Measurements from ENCODE around the gene ALOX5AP. TPM values are rescaled to one million over a fixed set of nuclear protein-coding genes. Genes with fewer than 3 reads are reported as not detected.

The ALOX5AP gene
- total RNA-seq, 2 experiments from 2014 or later: 24.9 to 29.6 TPM

GRCh38 chr13:30700364-30700763, 35.0 kb upstream of the ALOX5AP start:
- no peak overlapping the region for H3K4me3 Mint-ChIP-seq
- peaks cover 10% of the 10 kb centered on the region for H3K4me1 Mint-ChIP-seq
- ChIA-PET CTCF (interaction anchor here (0.7 kb wide), 1 partner anchor 66 kb away, joined by 3 read pairs; no protein-coding TSS in a partner anchor), POLR2A (no interaction called here)
- no peak overlapping the region for H3K27ac Mint-ChIP-seq
- H3K9me3 Mint-ChIP-seq (ENCODE audit: low read depth): no peaks in the 10 kb centered on the region
- intact Hi-C loops (cut with DNase I, micrococcal nuclease): no loop called here
- peaks cover 9% of the 10 kb centered on the region for H3K27me3 Mint-ChIP-seq
- no peak for DNase-seq
- no peaks in the 10 kb centered on the region for H3K36me3 Mint-ChIP-seq (ENCODE audit: low read depth)
- ATAC-seq: peak; percentile 23

- ChIA-PET CTCF (no interaction called here), POLR2A (no interaction called here)
- intact Hi-C loops (cut with DNase I, micrococcal nuclease): no loop called here
- no peak for DNase-seq
- no peak for ATAC-seq
- H3K36me3 Mint-ChIP-seq (ENCODE audit: low read depth): no peaks in the 10 kb centered on the region
- H3K4me1 Mint-ChIP-seq: no peaks in the 10 kb centered on the region
- H3K9me3 Mint-ChIP-seq (ENCODE audit: low read depth): no peaks in the 10 kb centered on the region
- peaks cover 6% of the 10 kb centered on the region for H3K27me3 Mint-ChIP-seq
- H3K27ac Mint-ChIP-seq: no peak overlapping the region
- H3K4me3 Mint-ChIP-seq: no peak overlapping the region
Measured at GRCh38 chr13:30702006-30702405, 33.3 kb upstream of the ALOX5AP start.

- Mint-ChIP-seq H3K27ac (no peak overlapping the region), H3K36me3 (ENCODE audit: low read depth) (no peaks in the 10 kb centered on the region), H3K4me1 (no peaks in the 10 kb centered on the region), H3K4me3 (no peak overlapping the region), H3K27me3 (peaks cover 3% of the 10 kb centered on the region), H3K9me3 (ENCODE audit: low read depth) (no peaks in the 10 kb centered on the region)
- intact Hi-C loops (cut with DNase I, micrococcal nuclease): no loop called here
- ChIA-PET POLR2A (interaction anchor here (0.5 to 0.7 kb wide), 2 partner anchors 35 to 61 kb away, joined by 3 read pairs; no protein-coding TSS in a partner anchor), CTCF (interaction anchor here (1.1 kb wide), 1 partner anchor 36 kb away, joined by 3 read pairs; no protein-coding TSS in a partner anchor)
- no peak for ATAC-seq
- DNase-seq: no peak
Measured at GRCh38 chr13:30704596-30704995, 30.7 kb upstream of the ALOX5AP start.

GRCh38 chr13:30705680-30706079, 29.7 kb upstream of the ALOX5AP start:
- no peaks in the 10 kb centered on the region for H3K4me1 Mint-ChIP-seq
- no peak overlapping the region for H3K27ac Mint-ChIP-seq
- ChIA-PET CTCF (interaction anchor here (1.1 to 1.6 kb wide), 2 partner anchors 12 to 35 kb away, joined by 3 read pairs; no protein-coding TSS in a partner anchor), POLR2A (no interaction called here)
- DNase-seq (no peak), ATAC-seq (no peak)
- no peaks in the 10 kb centered on the region for H3K36me3 Mint-ChIP-seq (ENCODE audit: low read depth)
- no peaks in the 10 kb centered on the region for H3K9me3 Mint-ChIP-seq (ENCODE audit: low read depth)
- H3K4me3 Mint-ChIP-seq: no peak overlapping the region
- peaks cover 3% of the 10 kb centered on the region for H3K27me3 Mint-ChIP-seq
- intact Hi-C loops (cut with DNase I, micrococcal nuclease): no loop called here

- DNase-seq (no peak), ATAC-seq (no peak)
- H3K27me3 Mint-ChIP-seq: peaks cover 6% of the 10 kb centered on the region
- no peak overlapping the region for H3K27ac Mint-ChIP-seq
- no peaks in the 10 kb centered on the region for H3K9me3 Mint-ChIP-seq (ENCODE audit: low read depth)
- ChIA-PET POLR2A (no interaction called here), CTCF (interaction anchor here (0.9 kb wide), 1 partner anchor 16 kb away, joined by 4 read pairs; no protein-coding TSS in a partner anchor)
- peaks cover 12% of the 10 kb centered on the region for H3K4me1 Mint-ChIP-seq
- intact Hi-C loops (cut with DNase I, micrococcal nuclease): no loop called here
- H3K36me3 Mint-ChIP-seq (ENCODE audit: low read depth): no peaks in the 10 kb centered on the region
- no peak overlapping the region for H3K4me3 Mint-ChIP-seq
Measured at GRCh38 chr13:30708541-30708940, 26.8 kb upstream of the ALOX5AP start.

- intact Hi-C loops (cut with DNase I, micrococcal nuclease): loop anchor here (2.0 kb wide), 2 partner anchors 30 to 36 kb away; no protein-coding TSS in a partner anchor
- ATAC-seq (no peak), DNase-seq (no peak)
- ChIA-PET POLR2A (no interaction called here), CTCF (no interaction called here)
- Mint-ChIP-seq H3K27ac (no peak overlapping the region), H3K9me3 (ENCODE audit: low read depth) (no peaks in the 10 kb centered on the region), H3K4me1 (peaks cover 12% of the 10 kb centered on the region), H3K36me3 (ENCODE audit: low read depth) (no peaks in the 10 kb centered on the region), H3K4me3 (no peak overlapping the region), H3K27me3 (peaks cover 7% of the 10 kb centered on the region)
Measured at GRCh38 chr13:30710442-30710841, 24.9 kb upstream of the ALOX5AP start.

- CTCF ChIA-PET: no interaction called here
- no peak for DNase-seq
- intact Hi-C loops (cut with DNase I, micrococcal nuclease): loop anchor here (2.0 kb wide), 2 partner anchors 29 to 37 kb away; no protein-coding TSS in a partner anchor
- Mint-ChIP-seq H3K36me3 (ENCODE audit: low read depth) (no peaks in the 10 kb centered on the region), H3K4me1 (peaks cover 12% of the 10 kb centered on the region), H3K4me3 (no peak overlapping the region), H3K9me3 (ENCODE audit: low read depth) (no peaks in the 10 kb centered on the region), H3K27me3 (peaks cover 5% of the 10 kb centered on the region), H3K27ac (no peak overlapping the region)
- POLR2A ChIA-PET: no interaction called here
- peak; percentile 93 for ATAC-seq
Measured at GRCh38 chr13:30711375-30711774, 24.0 kb upstream of the ALOX5AP start.

- intact Hi-C loops (cut with DNase I, micrococcal nuclease): loop anchor here (2.0 kb wide), 2 partner anchors 29 to 37 kb away; no protein-coding TSS in a partner anchor
- Mint-ChIP-seq H3K4me3 (no peak overlapping the region), H3K9me3 (ENCODE audit: low read depth) (no peaks in the 10 kb centered on the region), H3K27ac (no peak overlapping the region), H3K27me3 (peaks cover 4% of the 10 kb centered on the region), H3K4me1 (peaks cover 12% of the 10 kb centered on the region), H3K36me3 (ENCODE audit: low read depth) (no peaks in the 10 kb centered on the region)
- ATAC-seq (no peak), DNase-seq (no peak)
- POLR2A ChIA-PET: no interaction called here
- CTCF ChIA-PET: no interaction called here
Measured at GRCh38 chr13:30711837-30712236, 23.5 kb upstream of the ALOX5AP start.

GRCh38 chr13:30712536-30713532, 22.5 kb upstream of the ALOX5AP start:
- POLR2A ChIA-PET: no interaction called here
- intact Hi-C loops (cut with DNase I, micrococcal nuclease): no loop called here
- H3K27ac Mint-ChIP-seq: no peak overlapping the region
- DNase-seq: no peak
- H3K27me3 Mint-ChIP-seq: peaks cover 4% of the 10 kb centered on the region
- peaks cover 12% of the 10 kb centered on the region for H3K4me1 Mint-ChIP-seq
- no peak overlapping the region for H3K4me3 Mint-ChIP-seq
- no peaks in the 10 kb centered on the region for H3K36me3 Mint-ChIP-seq (ENCODE audit: low read depth)
- ATAC-seq: peak; percentile 45
- CTCF ChIA-PET: no interaction called here
- H3K9me3 Mint-ChIP-seq (ENCODE audit: low read depth): no peaks in the 10 kb centered on the region

GRCh38 chr13:30714629-30715371, 20.5 kb upstream of the ALOX5AP start:
- ChIA-PET POLR2A (interaction anchor here (0.7 kb wide), 1 partner anchor 1965 kb away, joined by 5 read pairs; no protein-coding TSS in a partner anchor), CTCF (interaction anchor here (0.6 kb wide), 1 partner anchor 20 kb away, joined by 3 read pairs; no protein-coding TSS in a partner anchor)
- Mint-ChIP-seq H3K4me1 (peaks cover 12% of the 10 kb centered on the region), H3K4me3 (no peak overlapping the region), H3K27ac (no peak overlapping the region), H3K36me3 (ENCODE audit: low read depth) (no peaks in the 10 kb centered on the region), H3K27me3 (peaks cover 4% of the 10 kb centered on the region), H3K9me3 (ENCODE audit: low read depth) (no peaks in the 10 kb centered on the region)
- no peak for DNase-seq
- intact Hi-C loops (cut with DNase I, micrococcal nuclease): no loop called here
- ATAC-seq: no peak

- CTCF ChIA-PET: no interaction called here
- DNase-seq (no peak), ATAC-seq (no peak)
- H3K4me3 Mint-ChIP-seq: no peak overlapping the region
- intact Hi-C loops (cut with DNase I, micrococcal nuclease): no loop called here
- H3K4me1 Mint-ChIP-seq: peaks cover 12% of the 10 kb centered on the region
- no peak overlapping the region for H3K27ac Mint-ChIP-seq
- peaks cover 4% of the 10 kb centered on the region for H3K27me3 Mint-ChIP-seq
- POLR2A ChIA-PET: no interaction called here
- H3K9me3 Mint-ChIP-seq (ENCODE audit: low read depth): no peaks in the 10 kb centered on the region
- H3K36me3 Mint-ChIP-seq (ENCODE audit: low read depth): no peaks in the 10 kb centered on the region
Measured at GRCh38 chr13:30715372-30715756, 20.0 kb upstream of the ALOX5AP start.

All from activated CD4-positive, alpha-beta T cell treated with anti-CD3 and anti-CD28 coated beads for 36 hours (primary cell).